Lower leg skin (tissue), 3 donors: ENCODE data around the gene SEMA6B.

Experiments used
- CTCF ChIP-seq, 3 donors: fragments of 450-650 bp; IDR thresholded peaks; one replicate each; pipeline ENCODE4 v1.5.1; 2016; ENCODE audit warnings: antibody characterized with exemption in 3 of 3, mild to moderate bottlenecking in 3 of 3, moderate library complexity in 2 of 3
- POLR2A ChIP-seq, 2 donors: fragments of 450-650 bp; IDR thresholded peaks; one replicate each; pipeline ENCODE4 v1.6.1; 2016 to 2017; ENCODE audit warnings: antibody characterized with exemption in 2 of 2, mild to moderate bottlenecking in 1 of 2, moderate library complexity in 1 of 2

- no peak for TF ChIP-seq CTCF (IDR thresholded peaks at IDR 0.05)
- no peak for TF ChIP-seq POLR2A (IDR thresholded peaks at IDR 0.05)
Observed at GRCh38 chr19:4494691-4495064, 64.8 kb downstream of the SEMA6B start.
